ENCODE data around the gene MDM1.

The MDM1 gene

GRCh38 chr12:68304626-68305025 lies 27.5 kb downstream of the MDM1 start:
- TF ChIP-seq CTCF (IDR thresholded peaks at IDR 0.05; ENCODE audit: insufficient read depth, low read length, missing control alignments), result no peak
- ChIA-PET POLR2A (no interaction called here), CTCF (no interaction called here)

GRCh38 chr12:68303850-68304249 lies 28.3 kb downstream of the MDM1 start:
- no peak overlapping the region for H3K4me3 ChIP-seq (ENCODE audit: low read depth, low read length)
- CTCF ChIA-PET, result no interaction called here
- POLR2A ChIA-PET, result no interaction called here
- no peak for DNase-seq (ENCODE audit: low read depth, low spot score)
- TF ChIP-seq CTCF (IDR thresholded peaks at IDR 0.05; ENCODE audit: insufficient read depth, low read length, missing control alignments), result no peak

More at GRCh38 chr12:68304626-68305025, 27.5 kb downstream of the MDM1 start:
- no peak overlapping the region for H3K4me3 ChIP-seq (ENCODE audit: low read depth, low read length)
- DNase-seq (ENCODE audit: low read depth, low spot score), result no peak

- ChIA-PET CTCF (interaction anchor here (3.4 kb wide), 1 partner anchor 19 kb away, joined by 16 read pairs; no protein-coding TSS in a partner anchor), POLR2A (no interaction called here)
- no peak overlapping the region for H3K4me3 ChIP-seq (ENCODE audit: low read depth, low read length)
- no peak for TF ChIP-seq CTCF (IDR thresholded peaks at IDR 0.05; ENCODE audit: insufficient read depth, low read length, missing control alignments)
- no peak for DNase-seq (ENCODE audit: low read depth, low spot score)
Observed at GRCh38 chr12:68297929-68298328, 34.2 kb downstream of the MDM1 start.

GRCh38 chr12:68294251-68294650 lies 37.9 kb downstream of the MDM1 start:
- DNase-seq (ENCODE audit: low read depth, low spot score), result no peak
- no peak overlapping the region for H3K4me3 ChIP-seq (ENCODE audit: low read depth, low read length)
- ChIA-PET CTCF (interaction anchor here (1.8 kb wide), 1 partner anchor 71 kb away, joined by 6 read pairs; no protein-coding TSS in a partner anchor), POLR2A (no interaction called here)
- no peak for TF ChIP-seq CTCF (IDR thresholded peaks at IDR 0.05; ENCODE audit: insufficient read depth, low read length, missing control alignments)

GRCh38 chr12:68293347-68293746 lies 38.8 kb downstream of the MDM1 start:
- no peak for DNase-seq (ENCODE audit: low read depth, low spot score)
- ChIA-PET POLR2A (no interaction called here), CTCF (interaction anchor here (0.8 to 1.6 kb wide), 3 partner anchors 22 to 70 kb away, joined by 3 to 4 read pairs (median 3); no protein-coding TSS in a partner anchor)
- TF ChIP-seq CTCF (IDR thresholded peaks at IDR 0.05; ENCODE audit: insufficient read depth, low read length, missing control alignments), result no peak
- H3K4me3 ChIP-seq (ENCODE audit: low read depth, low read length), result no peak overlapping the region

- DNase-seq (ENCODE audit: low read depth, low spot score), result no peak
Observed at GRCh38 chr12:68292151-68292943, 39.8 kb downstream of the MDM1 start.

More at GRCh38 chr12:68292151-68292943, 39.8 kb downstream of the MDM1 start:
- TF ChIP-seq CTCF (IDR thresholded peaks at IDR 0.05; ENCODE audit: insufficient read depth, low read length, missing control alignments), result no peak
- no peak overlapping the region for H3K4me3 ChIP-seq (ENCODE audit: low read depth, low read length)
- CTCF ChIA-PET, result interaction anchor here (0.8 to 1.7 kb wide), 4 partner anchors 14 to 69 kb away, joined by 3 to 4 read pairs (median 4); no protein-coding TSS in a partner anchor
- POLR2A ChIA-PET, result no interaction called here

Data from AG04449 (cell line).